GM12801 (cell line): ENCODE data around the gene RTL10.

ENCODE experiments used
- CTCF ChIP-seq: IDR thresholded peaks from one replicate; pipeline ENCODE4 v1.5.1; 2011; ENCODE audit warnings: control low read depth; ENCODE audit not compliant: insufficient read length; ENCODE audit errors: extremely low read depth

Gene RTL10

GRCh38 chr22:19862619-19863246, 8.1 kb upstream of the RTL10 start:
- no peak for TF ChIP-seq CTCF

- no peak for TF ChIP-seq CTCF
Observed at GRCh38 chr22:19859861-19860510, 5.3 kb upstream of the RTL10 start.

- no peak for TF ChIP-seq CTCF
Observed at GRCh38 chr22:19857382-19857781, 2.7 kb upstream of the RTL10 start.

GRCh38 chr22:19855504-19856409, 1.1 kb upstream of the RTL10 start:
- TF ChIP-seq CTCF = no peak

GRCh38 chr22:19853879-19854777, 546 bp downstream of the RTL10 start:
- no peak for TF ChIP-seq CTCF

- TF ChIP-seq CTCF = no peak
Observed at GRCh38 chr22:19853058-19853878, 1.4 kb downstream of the RTL10 start.
